ENCODE measurements around the gene SLC16A13. TPM values are rescaled to one million over a fixed set of nuclear protein-coding genes. Genes with fewer than 3 reads are reported as not detected.

Gene SLC16A13
- total and polyA plus RNA-seq, 2 of the 8 experiments (the other 6 are each of a cell fraction or from before 2014, with no cell fraction given), result 5.4 to 5.8 TPM

- TF ChIP-seq CHD7 (IDR thresholded peaks at IDR 0.05; ENCODE audit: insufficient replicate concordance, low read length) (no peak), RBBP5 (IDR thresholded peaks at IDR 0.05; ENCODE audit: borderline replicate concordance, low read depth, low read length) (no peak), CREB1 (IDR thresholded peaks at IDR 0.05) (no peak)
Measured at GRCh38 chr17:6994118-6994598, 41.7 kb upstream of the SLC16A13 start (continued).

Data from H1 (cell line).